ENCODE data around the gene FGD5. TPM values are rescaled to one million over a fixed set of nuclear protein-coding genes. Genes with fewer than 3 reads are reported as not detected.

FGD5 gene
- total RNA-seq, 2 donors from 2014 or later, result not detected

- peak overlapping the region in 1 of 2 donors; percentile 72 for H3K27ac Mint-ChIP-seq
Measured at GRCh38 chr3:14871456-14872200, 52.9 kb downstream of the FGD5 start.

DNA sequence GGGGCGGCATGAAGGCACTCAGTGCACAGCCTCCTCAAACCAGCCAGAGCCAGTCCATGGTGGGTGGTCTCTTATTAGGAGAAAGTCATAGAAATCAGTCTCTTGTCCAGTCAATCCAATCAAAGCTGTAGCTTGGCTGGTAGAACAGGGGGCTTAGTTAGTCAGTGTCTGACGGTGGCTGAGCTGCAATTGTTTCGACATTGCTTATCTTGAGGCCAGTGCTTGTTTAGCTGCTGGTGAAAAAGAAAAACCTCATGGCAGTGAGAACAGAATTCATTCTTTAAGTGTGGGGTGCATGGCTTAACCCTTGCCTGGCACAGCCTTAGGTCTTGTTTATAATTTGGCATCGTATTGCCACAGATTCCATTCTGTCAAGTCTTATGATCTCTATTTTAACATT lies 53.9 kb downstream of the FGD5 start:
- DNase-seq (ENCODE audit: low spot score in 2 of 2), result no peak
- H3K9me3 Mint-ChIP-seq, result no peaks in the 10 kb centered on the region
- H3K27ac Mint-ChIP-seq, result no peak overlapping the region
- no peaks in the 10 kb centered on the region for H3K36me3 Mint-ChIP-seq
- no peak for ATAC-seq

More at GRCh38 chr3:14871456-14872200, 52.9 kb downstream of the FGD5 start:
- Mint-ChIP-seq H3K9me3 (no peaks in the 10 kb centered on the region), H3K36me3 (no peaks in the 10 kb centered on the region)
- ATAC-seq (no peak), DNase-seq (ENCODE audit: low spot score in 2 of 2) (no peak)

GRCh38 chr3:14874784-14875183 lies 56.0 kb downstream of the FGD5 start:
- Mint-ChIP-seq H3K36me3 (no peaks in the 10 kb centered on the region), H3K27ac (peak overlapping the region in 1 of 2 donors; percentile 72), H3K9me3 (no peaks in the 10 kb centered on the region)
- DNase-seq (ENCODE audit: low spot score in 2 of 2) (no peak), ATAC-seq (no peak)

DNA sequence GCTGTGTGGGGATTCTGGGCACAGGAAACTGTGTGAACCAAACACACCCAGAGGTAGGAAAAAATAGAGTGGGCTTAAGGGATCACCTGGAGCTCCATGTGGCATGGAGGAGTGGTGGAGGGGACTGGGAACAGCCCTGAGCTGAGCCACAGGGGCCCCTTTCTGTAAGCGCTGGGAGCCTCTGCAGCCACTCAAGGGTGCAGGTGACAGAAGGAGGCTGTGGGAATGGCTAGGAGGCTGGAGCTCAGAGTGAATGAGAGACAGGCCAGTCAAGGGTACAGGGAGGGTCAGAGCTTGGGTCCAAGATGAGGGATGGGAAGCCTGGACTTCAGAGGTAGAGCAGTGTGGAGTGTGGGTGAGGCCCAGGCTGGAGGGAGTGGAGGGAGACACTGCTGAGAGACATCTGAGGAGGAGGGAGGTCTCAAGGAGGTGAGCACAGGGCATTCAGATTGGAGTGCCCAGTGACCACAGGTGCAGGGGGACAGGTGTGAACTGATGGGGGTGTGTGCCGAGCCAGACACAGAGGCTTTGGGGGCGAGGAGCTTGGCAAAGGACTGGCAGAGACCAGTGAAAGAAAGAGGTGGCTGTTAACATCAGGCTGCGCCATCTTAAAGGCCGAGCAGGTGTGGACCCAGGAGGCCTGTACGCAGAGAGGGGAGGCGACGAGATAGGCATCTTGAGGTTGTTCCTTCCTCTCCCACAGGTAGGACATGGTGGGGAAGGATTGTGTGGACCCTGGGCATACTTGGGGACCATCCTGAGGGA lies 56.8 kb downstream of the FGD5 start:
- Mint-ChIP-seq H3K27ac (peak overlapping the region in 1 of 2 donors; percentile 72), H3K9me3 (no peaks in the 10 kb centered on the region), H3K36me3 (no peaks in the 10 kb centered on the region)
- ATAC-seq (no peak), DNase-seq (ENCODE audit: low spot score in 2 of 2) (no peak)

DNA sequence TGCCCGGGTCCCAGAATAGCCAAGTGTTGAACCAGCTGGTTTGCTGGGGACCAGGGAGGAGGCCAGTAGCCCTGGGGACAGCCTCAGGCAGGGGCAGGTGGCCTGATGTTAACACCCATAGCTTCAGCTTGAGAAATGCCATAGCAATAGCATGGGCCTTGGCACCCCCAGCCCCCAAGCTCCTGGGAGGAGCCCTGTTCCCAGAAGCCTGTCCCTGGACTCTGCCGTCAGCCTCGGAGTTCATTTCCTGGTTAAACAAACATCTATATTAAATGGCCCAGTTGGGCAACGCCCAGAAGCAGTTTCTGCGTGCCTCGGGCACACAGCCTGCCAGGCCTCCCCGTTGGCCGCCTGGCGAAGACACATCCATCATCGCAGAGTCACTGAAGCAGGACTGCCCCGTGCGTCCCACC lies 58.2 kb downstream of the FGD5 start:
- Mint-ChIP-seq H3K27ac (no peak overlapping the region), H3K9me3 (no peaks in the 10 kb centered on the region), H3K36me3 (no peaks in the 10 kb centered on the region)
- DNase-seq (ENCODE audit: low spot score in 2 of 2) (no peak), ATAC-seq (no peak)

DNA sequence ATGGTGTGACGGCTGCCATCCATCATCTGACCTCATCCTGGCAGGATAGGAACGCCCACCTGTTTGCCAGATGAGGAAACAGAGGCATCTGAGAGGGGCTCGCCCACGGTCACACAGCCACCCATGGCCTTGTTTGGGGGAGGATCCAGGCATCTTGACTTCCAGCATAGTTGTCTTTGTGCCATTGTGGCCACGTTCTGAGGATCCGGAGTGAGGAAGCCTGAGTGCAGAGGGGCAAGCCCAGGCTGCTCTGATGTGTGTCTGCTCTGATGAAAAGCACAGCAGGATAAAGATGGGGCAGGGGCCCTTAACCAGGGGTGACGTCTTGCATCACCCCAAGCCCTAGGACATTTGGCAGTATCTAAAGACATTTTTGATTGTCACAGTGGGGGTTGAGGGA lies 58.7 kb downstream of the FGD5 start:
- DNase-seq (ENCODE audit: low spot score in 2 of 2), result no peak
- Mint-ChIP-seq H3K36me3 (no peaks in the 10 kb centered on the region), H3K9me3 (no peaks in the 10 kb centered on the region), H3K27ac (no peak overlapping the region)
- no peak for ATAC-seq

DNA sequence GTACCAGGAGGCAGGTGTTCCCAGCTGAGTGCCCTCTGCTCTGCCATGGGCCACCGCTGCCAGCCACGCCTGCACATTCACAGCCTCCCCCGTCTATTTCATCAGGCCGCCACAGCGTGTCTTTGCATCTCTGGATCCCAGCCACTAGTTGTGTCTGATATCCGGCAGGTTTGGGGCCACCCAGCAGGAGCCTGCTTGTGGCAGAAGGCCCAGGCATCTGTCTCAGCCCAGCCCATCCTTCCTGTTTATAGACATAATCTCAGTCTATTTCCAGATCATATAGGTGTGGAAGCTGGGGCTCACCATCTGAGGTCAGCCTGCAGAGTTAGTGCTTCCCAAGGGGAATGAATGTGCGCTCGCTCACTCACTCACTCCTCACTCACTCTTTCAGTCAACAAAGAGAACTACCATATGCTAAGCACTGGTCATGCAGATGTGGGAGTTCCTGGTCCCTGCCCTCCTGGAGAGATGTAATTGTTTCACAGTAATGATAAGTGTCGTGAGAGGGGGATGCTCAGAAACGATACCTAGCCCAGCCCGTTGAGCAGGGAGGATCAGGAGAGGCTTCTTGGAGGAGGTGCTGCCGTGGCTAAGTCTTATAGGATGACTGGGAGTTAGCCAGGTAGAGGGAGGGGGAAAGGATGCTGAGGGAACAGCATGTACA lies 60.6 kb downstream of the FGD5 start:
- peak; percentile 12 to 24 for ATAC-seq
- Mint-ChIP-seq H3K9me3 (peaks cover 0 to 4% of the 10 kb centered on the region in 2 donors), H3K36me3 (peaks cover 0 to 2% of the 10 kb centered on the region in 2 donors), H3K27ac (no peak overlapping the region)
- no peak for DNase-seq (ENCODE audit: low spot score in 2 of 2)

- H3K9me3 Mint-ChIP-seq, result peaks cover 0 to 4% of the 10 kb centered on the region in 2 donors
- DNase-seq (ENCODE audit: low spot score in 2 of 2), result no peak
- peaks cover 0 to 5% of the 10 kb centered on the region in 2 donors for H3K36me3 Mint-ChIP-seq
- ATAC-seq, result no peak
- H3K27ac Mint-ChIP-seq, result peak overlapping the region; percentile 8 to 16
Measured at GRCh38 chr3:14880447-14881106, 61.8 kb downstream of the FGD5 start.

DNA sequence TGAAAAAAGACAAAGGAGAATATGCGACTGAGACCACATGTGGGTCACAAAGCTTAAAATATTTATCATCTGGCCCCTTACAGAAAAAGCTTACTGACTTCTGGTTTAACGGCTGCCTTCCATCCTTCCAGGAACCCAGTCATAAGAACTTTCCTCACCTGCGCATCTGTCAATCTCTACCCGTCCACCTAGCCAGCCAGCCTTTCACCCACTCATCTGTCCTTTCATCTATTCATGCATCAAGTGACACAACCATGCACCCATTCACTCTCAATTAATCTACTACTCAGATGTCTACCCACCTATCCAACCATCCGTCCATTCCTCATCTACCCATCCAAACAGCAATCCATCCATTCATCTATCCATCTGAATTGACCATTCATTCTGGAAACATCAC lies 64.5 kb downstream of the FGD5 start:
- H3K27ac Mint-ChIP-seq, result no peak overlapping the region
- H3K9me3 Mint-ChIP-seq, result peaks cover 0 to 4% of the 10 kb centered on the region in 2 donors
- peaks cover 0 to 5% of the 10 kb centered on the region in 2 donors for H3K36me3 Mint-ChIP-seq

GRCh38 chr3:14884665-14885064 lies 65.9 kb downstream of the FGD5 start:
- Mint-ChIP-seq H3K36me3 (peaks cover 0 to 5% of the 10 kb centered on the region in 2 donors), H3K9me3 (peaks cover 0 to 4% of the 10 kb centered on the region in 2 donors), H3K27ac (peak overlapping the region in 1 of 2 donors; percentile 0)
- DNase-seq (ENCODE audit: low spot score in 2 of 2) (no peak), ATAC-seq (peak in 1 of 2 donors; percentile 13)

More for the DNA sequence above, 64.5 kb downstream of the FGD5 start:
- no peak for DNase-seq (ENCODE audit: low spot score in 2 of 2)
- no peak for ATAC-seq

DNA sequence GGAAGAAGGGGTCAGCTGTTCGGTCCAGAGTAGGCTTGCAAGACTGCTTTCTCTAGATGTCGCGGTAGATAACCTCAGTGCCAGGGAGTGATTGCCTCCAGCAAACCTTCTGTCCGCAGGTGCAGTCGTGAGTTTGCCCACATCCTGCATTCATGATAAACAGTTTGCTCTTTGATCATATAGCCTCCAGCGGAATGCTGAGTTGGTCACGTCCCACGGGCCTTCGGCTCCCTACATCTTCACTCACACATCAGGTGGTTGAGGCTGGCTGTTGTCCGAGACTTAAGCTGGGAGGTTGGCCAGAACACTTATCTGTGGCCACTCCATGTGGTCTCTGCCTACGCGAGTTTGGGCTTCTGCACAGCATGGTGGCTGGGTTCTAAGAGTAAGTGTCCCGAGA lies 66.5 kb downstream of the FGD5 start:
- ATAC-seq (peak in 1 of 2 donors; percentile 35), DNase-seq (ENCODE audit: low spot score in 2 of 2) (peak in 1 of 2 donors; percentile 22)
- Mint-ChIP-seq H3K36me3 (peaks cover 0 to 5% of the 10 kb centered on the region in 2 donors), H3K9me3 (peaks cover 0 to 4% of the 10 kb centered on the region in 2 donors), H3K27ac (no peak overlapping the region)

- H3K27ac Mint-ChIP-seq, result no peak overlapping the region
Measured at GRCh38 chr3:14886101-14886500, 67.3 kb downstream of the FGD5 start.

GRCh38 chr3:14889205-14889604 lies 70.4 kb downstream of the FGD5 start:
- ATAC-seq (no peak), DNase-seq (ENCODE audit: low spot score in 2 of 2) (no peak)
- Mint-ChIP-seq H3K9me3 (peaks cover 0 to 4% of the 10 kb centered on the region in 2 donors), H3K27ac (no peak overlapping the region), H3K36me3 (peaks cover 0 to 4% of the 10 kb centered on the region in 2 donors)

More at GRCh38 chr3:14886101-14886500, 67.3 kb downstream of the FGD5 start:
- Mint-ChIP-seq H3K36me3 (peaks cover 0 to 5% of the 10 kb centered on the region in 2 donors), H3K9me3 (peaks cover 0 to 4% of the 10 kb centered on the region in 2 donors)
- ATAC-seq (no peak), DNase-seq (ENCODE audit: low spot score in 2 of 2) (no peak)

- DNase-seq (ENCODE audit: low spot score in 2 of 2), result no peak
- H3K9me3 Mint-ChIP-seq, result peaks cover 0 to 4% of the 10 kb centered on the region in 2 donors
- ATAC-seq, result no peak
Measured at GRCh38 chr3:14889943-14890342, 71.2 kb downstream of the FGD5 start.

DNA sequence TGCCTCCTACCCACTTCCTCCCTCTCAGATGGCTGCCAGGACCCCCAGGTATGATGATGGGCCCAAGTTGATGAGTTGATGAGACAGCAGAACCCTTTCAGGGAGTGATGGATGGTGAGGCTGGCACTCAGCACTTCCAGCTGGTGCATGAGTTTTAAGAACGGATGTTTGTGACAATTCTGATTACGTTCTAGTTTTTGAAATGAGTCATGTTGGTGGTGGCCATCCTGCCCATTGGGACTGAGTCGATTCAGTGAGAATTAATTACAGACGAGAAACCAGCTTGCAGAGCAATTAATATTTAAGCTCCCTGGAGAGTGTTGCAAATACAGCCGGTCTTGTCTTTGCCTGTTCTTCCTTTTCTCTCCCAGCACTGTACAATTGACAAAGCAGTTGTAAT lies 71.7 kb downstream of the FGD5 start:
- peaks cover 0 to 4% of the 10 kb centered on the region in 2 donors for H3K9me3 Mint-ChIP-seq
- ATAC-seq (no peak), DNase-seq (ENCODE audit: low spot score in 2 of 2) (no peak)
- H3K36me3 Mint-ChIP-seq, result no peaks in the 10 kb centered on the region
- H3K27ac Mint-ChIP-seq, result no peak overlapping the region

More at GRCh38 chr3:14889943-14890342, 71.2 kb downstream of the FGD5 start:
- Mint-ChIP-seq H3K36me3 (no peaks in the 10 kb centered on the region), H3K27ac (no peak overlapping the region)
